Thyroid gland (tissue), 4 donors: Measurements from ENCODE around the gene GOLGA5. TPM values are rescaled to one million over a fixed set of nuclear protein-coding genes. Genes with fewer than 3 reads are reported as not detected.
"Not testable (repeated sequence)": the region's sequence is repeated elsewhere in the genome, so short reads cannot be mapped to it uniquely, and the experiment has no call there.

Experiments
- DNase-seq, 2 donors: peaks; one replicate each; pipeline ENCODE4 v3.0.0-alpha.2; 2019
- H3K27ac ChIP-seq, 3 donors: fragments of 200-600 bp; sonication (generic); 1 replicate in 2 of 3; 2 replicates in 1 of 3; pipeline ENCODE4 v1.5.1; 2016 to 2019; ENCODE audit warnings: mild to moderate bottlenecking in 1 of 3, moderate library complexity in 1 of 3
- H3K27me3 ChIP-seq: fragments of 200-600 bp; sonication (generic); one replicate; pipeline ENCODE4 v1.5.1; 2019
- H3K36me3 ChIP-seq, 2 donors: fragments of 200-600 bp; sonication (generic); one replicate each; pipeline ENCODE4 v1.5.1; 2016 to 2019
- H3K4me1 ChIP-seq, 2 donors: fragments of 200-600 bp; sonication (generic); one replicate each; pipeline ENCODE4 v1.5.1; 2017 to 2019
- H3K4me3 ChIP-seq, 3 donors: fragments of 200-600 bp; sonication (generic); replicated peaks in 1 of 3; 1 replicate in 2 of 3; 2 replicates in 1 of 3; pipeline ENCODE4 v1.5.1; 2016; ENCODE audit warnings: mild to moderate bottlenecking in 1 of 3
- H3K9me3 ChIP-seq: fragments of 200-600 bp; sonication (generic); one replicate; pipeline ENCODE4 v1.5.1; 2017
- POLR2A ChIP-seq, 2 donors: fragments of 450-650 bp; IDR thresholded peaks; one replicate each; pipeline ENCODE4 v1.6.1; 2017; ENCODE audit warnings: antibody characterized with exemption in 2 of 2, mild to moderate bottlenecking in 2 of 2, moderate library complexity in 1 of 2
- WGBS, 2 donors: methylation state at CpG; one replicate each; pipeline ENCODE4 v1.1.5; 2017; 5-methylcytosine and 5-hydroxymethylcytosine counted together
- intact Hi-C: fragments of 100-400 bp; cut with DNase I; formaldehyde crosslinking; loops from one replicate; pipeline ENCODE4 v1.15.1; 2023
- total RNA-seq, 4 donors: library from RNA; depleted of rRNA; stranded (reverse); fragments of >200 nt; gene quantifications; one replicate each; pipeline ENCODE4 v1.2.3, GENCODE V29; 2016
- TF ChIP-seq, protein P1 (sequence below), 6 experiments: fragments of 200-600 bp in 3 of 6; fragments of 450-650 bp in 3 of 6; sonication (generic) in 3 of 6; IDR thresholded peaks; one replicate each; pipeline ENCODE4 v1.5.1; 2016 to 2019; ENCODE audit warnings: antibody characterized with exemption in 6 of 6, mild to moderate bottlenecking in 2 of 6, inconsistent platforms in 1 of 6, moderate library complexity in 1 of 6

Gene GOLGA5
- total RNA-seq, 4 donors from 2014 or later: 54.5 to 58.2 (median 57.6) TPM

DNA sequence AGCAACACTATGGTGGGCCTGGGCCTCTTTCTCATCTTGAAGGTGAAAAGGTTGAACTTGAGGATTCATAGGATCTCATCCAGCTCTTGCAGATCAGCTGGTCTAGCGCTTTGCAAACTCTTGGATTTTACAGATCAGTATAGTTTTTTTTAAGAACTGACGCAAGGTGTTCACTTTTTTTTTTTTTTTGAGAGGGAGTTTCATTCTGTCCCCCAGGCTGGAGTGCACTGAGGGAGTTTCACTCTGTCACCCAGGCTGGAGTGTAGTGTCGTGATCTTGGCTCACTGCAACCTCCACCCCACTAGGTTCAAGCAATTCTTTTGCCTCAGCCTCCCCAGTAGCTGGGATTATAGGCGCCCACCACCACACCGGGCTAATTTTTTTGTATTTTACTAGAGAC lies 25.3 kb upstream of the GOLGA5 start:
- no peaks in the 10 kb centered on the region for H3K27me3 ChIP-seq
- peak in 1 of 2 donors; percentile 23 for DNase-seq
- peaks cover 3 to 13% of the 10 kb centered on the region in 2 donors for H3K4me1 ChIP-seq
- intact Hi-C loops: no loop called here
- peak overlapping the region; percentile 40 to 61 (median 49) for H3K27ac ChIP-seq
- H3K4me3 ChIP-seq: no peak overlapping the region
- TF ChIP-seq POLR2A (IDR thresholded peaks at IDR 0.05): no peak
- TF ChIP-seq, protein P1, sequence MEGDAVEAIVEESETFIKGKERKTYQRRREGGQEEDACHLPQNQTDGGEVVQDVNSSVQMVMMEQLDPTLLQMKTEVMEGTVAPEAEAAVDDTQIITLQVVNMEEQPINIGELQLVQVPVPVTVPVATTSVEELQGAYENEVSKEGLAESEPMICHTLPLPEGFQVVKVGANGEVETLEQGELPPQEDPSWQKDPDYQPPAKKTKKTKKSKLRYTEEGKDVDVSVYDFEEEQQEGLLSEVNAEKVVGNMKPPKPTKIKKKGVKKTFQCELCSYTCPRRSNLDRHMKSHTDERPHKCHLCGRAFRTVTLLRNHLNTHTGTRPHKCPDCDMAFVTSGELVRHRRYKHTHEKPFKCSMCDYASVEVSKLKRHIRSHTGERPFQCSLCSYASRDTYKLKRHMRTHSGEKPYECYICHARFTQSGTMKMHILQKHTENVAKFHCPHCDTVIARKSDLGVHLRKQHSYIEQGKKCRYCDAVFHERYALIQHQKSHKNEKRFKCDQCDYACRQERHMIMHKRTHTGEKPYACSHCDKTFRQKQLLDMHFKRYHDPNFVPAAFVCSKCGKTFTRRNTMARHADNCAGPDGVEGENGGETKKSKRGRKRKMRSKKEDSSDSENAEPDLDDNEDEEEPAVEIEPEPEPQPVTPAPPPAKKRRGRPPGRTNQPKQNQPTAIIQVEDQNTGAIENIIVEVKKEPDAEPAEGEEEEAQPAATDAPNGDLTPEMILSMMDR (IDR thresholded peaks at IDR 0.05): no peak
- no peaks in the 10 kb centered on the region for H3K9me3 ChIP-seq
- 79 to 84% methylated on average over 5 of the region's 5 CpGs for WGBS, 2 donors
- no peaks in the 10 kb centered on the region for H3K36me3 ChIP-seq

DNA sequence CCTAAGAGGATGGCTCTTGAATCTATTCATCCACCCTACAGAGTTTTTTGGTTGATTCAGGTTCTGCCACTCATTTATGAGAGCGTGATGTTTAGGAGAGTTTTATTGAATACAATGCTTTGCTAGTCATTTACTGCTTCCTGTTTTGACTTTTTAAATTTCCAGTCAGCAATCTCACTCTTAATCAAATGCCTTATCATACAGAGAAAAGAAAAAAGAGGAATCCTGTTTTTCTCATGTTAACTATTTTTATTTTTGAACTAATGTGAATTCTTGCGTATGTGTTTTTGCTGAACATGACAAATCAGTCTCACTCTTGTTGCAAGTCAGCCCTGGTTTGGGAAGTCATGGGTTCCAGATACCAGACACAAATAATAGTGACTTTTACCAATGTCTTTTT lies 23.6 kb upstream of the GOLGA5 start:
- H3K9me3 ChIP-seq: no peaks in the 10 kb centered on the region
- 82 to 87% methylated on average over 2 of the region's 2 CpGs for WGBS, 2 donors
- no peaks in the 10 kb centered on the region for H3K36me3 ChIP-seq
- peaks cover 7 to 13% of the 10 kb centered on the region in 2 donors for H3K4me1 ChIP-seq
- no peak overlapping the region for H3K27ac ChIP-seq
- no peak for DNase-seq
- intact Hi-C loops: no loop called here
- no peak for TF ChIP-seq POLR2A (IDR thresholded peaks at IDR 0.05)
- TF ChIP-seq, protein P1 (IDR thresholded peaks at IDR 0.05): no peak
- H3K27me3 ChIP-seq: no peaks in the 10 kb centered on the region
- H3K4me3 ChIP-seq: no peak overlapping the region

DNA sequence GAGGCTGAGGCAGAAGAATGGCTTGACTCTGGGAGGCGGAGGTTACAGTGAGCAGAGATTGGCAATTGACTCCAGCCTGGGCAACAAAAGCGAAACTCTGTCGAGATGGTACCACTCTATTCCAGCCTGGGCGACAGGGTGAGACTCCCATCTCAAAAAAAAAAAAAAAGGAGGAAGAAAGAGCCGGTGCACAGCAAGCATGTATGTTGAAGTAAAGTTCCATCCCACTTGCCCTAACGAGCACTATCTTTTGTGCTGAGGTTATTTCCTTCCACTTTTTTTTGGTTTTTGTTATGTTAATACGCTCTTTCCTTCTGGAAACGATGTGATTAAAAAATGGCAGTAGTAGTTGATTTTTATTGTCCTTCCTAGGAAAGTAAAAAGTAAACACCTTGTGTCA lies 19.5 kb upstream of the GOLGA5 start:
- Histone ChIP-seq H3K4me1 (peaks cover 10% of the 10 kb centered on the region in 2 donors), H3K27ac (peak overlapping the region; percentile 35 to 62 (median 46)), H3K4me3 (no peak overlapping the region), H3K27me3 (no peaks in the 10 kb centered on the region), H3K9me3 (no peaks in the 10 kb centered on the region), H3K36me3 (no peaks in the 10 kb centered on the region)
- intact Hi-C loops: no loop called here
- no peak for DNase-seq
- TF ChIP-seq POLR2A (IDR thresholded peaks at IDR 0.05): no peak
- TF ChIP-seq, protein P1 (IDR thresholded peaks at IDR 0.05): no peak
- 88% methylated on average over 8 of the region's 8 CpGs for WGBS, 2 donors

DNA sequence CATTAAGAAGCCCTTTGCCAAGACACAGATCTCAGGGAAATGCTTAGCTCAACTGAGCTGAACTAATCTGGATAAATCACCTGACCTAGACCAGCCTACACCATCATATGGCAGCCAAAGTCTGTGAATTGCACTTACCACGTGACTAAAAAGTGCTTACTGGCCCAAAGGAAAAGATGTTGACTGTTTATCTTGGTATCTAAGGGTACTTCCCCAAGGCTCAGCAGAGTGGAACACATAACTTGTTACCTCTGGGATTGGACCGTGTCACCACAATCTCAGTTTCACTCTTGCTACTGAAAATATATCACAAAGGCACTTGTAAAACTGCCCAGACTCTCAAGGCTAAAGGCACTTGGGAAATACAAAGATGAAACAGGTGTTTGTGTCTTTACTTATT lies 18.8 kb upstream of the GOLGA5 start:
- H3K27me3 ChIP-seq, H3K36me3 ChIP-seq, intact Hi-C loops, H3K4me3 ChIP-seq, H3K9me3 ChIP-seq: not testable (repeated sequence)
- DNase-seq: peak; percentile 50 to 54
- Histone ChIP-seq H3K4me1 (peaks cover 10% of the 10 kb centered on the region in 2 donors), H3K27ac (peak overlapping the region; percentile 41 to 62 (median 46))
- 4 to 15% methylated on average over 2 of the region's 2 CpGs for WGBS, 2 donors

DNA sequence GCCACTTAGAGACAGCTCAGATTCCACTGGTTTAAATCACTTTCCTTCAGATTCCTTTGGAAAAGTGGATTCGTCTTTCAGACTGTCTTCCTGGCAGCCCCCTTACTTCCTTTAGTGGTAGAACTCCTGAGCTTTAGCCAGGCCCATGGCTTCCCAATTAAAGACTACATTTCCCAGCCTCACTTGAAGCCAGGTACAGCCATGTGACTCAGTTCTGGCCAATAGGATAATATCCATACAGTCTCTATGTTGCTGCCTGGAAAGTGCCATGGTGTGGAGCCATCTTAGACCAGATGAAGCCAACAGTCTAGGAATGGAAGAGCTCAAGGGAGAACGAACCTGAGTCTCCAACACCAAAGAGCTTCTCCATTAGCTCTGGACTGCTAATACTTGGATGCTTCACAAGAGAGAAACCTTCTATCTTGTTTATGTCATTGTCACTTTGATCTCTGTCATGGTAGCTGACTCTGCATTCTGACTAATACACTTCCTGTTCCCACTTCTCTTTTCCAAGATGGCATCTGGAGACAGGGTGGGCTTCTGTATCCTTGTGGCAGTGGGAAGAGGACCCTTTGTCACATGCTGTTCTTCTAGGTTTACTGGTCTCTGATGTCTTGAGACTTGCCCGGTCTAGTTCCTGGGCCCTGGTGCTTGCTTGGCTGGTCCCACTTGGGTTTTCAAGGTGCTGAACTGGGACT lies 15.1 kb upstream of the GOLGA5 start:
- H3K27me3 ChIP-seq, H3K36me3 ChIP-seq, H3K9me3 ChIP-seq, H3K4me3 ChIP-seq, DNase-seq, intact Hi-C loops, H3K27ac ChIP-seq: not testable (repeated sequence)
- H3K4me1 ChIP-seq: peaks cover 10 to 15% of the 10 kb centered on the region in 2 donors
- WGBS, 2 donors: 80 to 95% methylated on average over 3 of the region's 3 CpGs

DNA sequence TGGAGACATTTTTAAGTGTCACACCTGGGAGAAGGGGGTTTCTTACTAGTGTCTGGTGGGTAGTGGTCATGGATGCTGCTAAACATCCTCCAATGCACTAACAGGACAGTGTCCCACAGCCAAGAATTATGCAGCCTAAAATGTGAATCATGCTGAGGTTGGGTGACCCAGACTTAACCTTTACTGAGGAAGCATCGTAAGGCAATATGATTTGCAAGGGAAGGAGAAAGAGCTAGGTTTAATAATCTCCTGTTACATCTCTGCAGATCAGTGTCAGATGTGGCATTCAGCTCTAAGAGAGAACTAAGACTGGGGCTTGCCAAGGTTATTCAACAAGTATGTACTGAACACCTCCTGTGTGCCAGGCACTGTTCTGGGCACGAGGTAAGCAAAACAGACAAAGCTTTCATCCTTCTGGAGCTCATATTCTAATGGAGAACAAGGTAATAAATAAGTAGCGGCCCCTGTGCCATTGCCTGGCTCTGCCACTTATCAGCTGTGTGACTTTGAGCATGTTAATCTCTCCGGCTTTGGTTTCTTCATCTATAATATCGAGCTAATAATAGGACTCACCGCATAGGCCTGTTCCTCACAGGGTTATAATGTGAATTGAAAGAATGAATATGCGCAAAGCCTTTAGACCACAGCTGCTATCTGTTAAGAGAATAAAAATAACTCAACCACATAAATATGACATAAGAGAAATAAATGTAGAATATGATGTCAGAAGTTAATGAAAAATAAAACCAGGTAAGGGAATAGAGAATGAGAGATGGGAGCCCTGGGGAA lies 13.5 kb upstream of the GOLGA5 start:
- WGBS, 2 donors: 88 to 93% methylated on average over 7 of the region's 7 CpGs
- Histone ChIP-seq H3K4me1 (peaks cover 15 to 16% of the 10 kb centered on the region in 2 donors), H3K27ac (no peak overlapping the region), H3K36me3 (no peaks in the 10 kb centered on the region), H3K27me3 (no peaks in the 10 kb centered on the region), H3K4me3 (no peak overlapping the region), H3K9me3 (no peaks in the 10 kb centered on the region)
- intact Hi-C loops: loop anchor here (10.0 kb wide), 1 partner anchor 96 kb away; no protein-coding TSS in a partner anchor
- DNase-seq: no peak
- TF ChIP-seq, protein P1 (IDR thresholded peaks at IDR 0.05): no peak
- no peak for TF ChIP-seq POLR2A (IDR thresholded peaks at IDR 0.05)
